ENCODE measurements around the gene OSER1. TPM values are rescaled to one million over a fixed set of nuclear protein-coding genes. Genes with fewer than 3 reads are reported as not detected.

OSER1 gene
- total and polyA plus RNA-seq, 8 donors: 7.8 to 87.5 (median 31.7) TPM

DNA sequence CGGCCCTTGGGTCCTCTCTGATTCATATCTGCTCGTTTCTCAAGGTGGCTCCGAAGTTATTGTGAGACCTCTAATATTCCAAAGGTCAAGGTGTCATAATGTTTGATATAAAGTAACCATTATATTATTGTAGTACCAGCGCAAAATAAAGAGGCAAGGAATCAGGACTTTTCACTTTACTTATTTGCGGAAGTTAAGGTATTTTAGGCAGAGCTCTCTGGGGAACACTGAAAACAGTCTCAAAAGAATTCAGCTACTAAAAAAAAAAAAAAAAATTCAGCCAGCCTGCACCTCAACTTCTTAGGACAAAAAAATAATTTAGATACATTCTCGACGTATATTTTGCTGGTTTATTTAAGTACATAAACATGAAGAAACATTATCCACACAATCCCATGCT is 2.4 kb downstream of the OSER1 start:
- Histone ChIP-seq H3K4me3 (peak overlapping the region in 3 of 4 donors; percentile 85 to 95 (median 88)), H3K27ac (peak overlapping the region in 3 of 5 donors; percentile 38 to 99 (median 97)), H3K27me3 (no peaks in the 10 kb centered on the region), H3K4me1 (peaks cover 40 to 81% (median 70%) of the 10 kb centered on the region in 4 donors), H3K36me3 (peaks cover 0 to 25% (median 22%) of the 10 kb centered on the region in 4 donors), H3K9me3 (no peaks in the 10 kb centered on the region)
- no peak for DNase-seq
- intact Hi-C loops (cut with DNase I; ENCODE audit: low total_unique reads): no loop called here
- WGBS, 5 donors: 28 to 42% (median 36%) methylated on average over 7 of the region's 7 CpGs
- TF ChIP-seq EP300 (IDR thresholded peaks at IDR 0.05): no peak
- TF ChIP-seq POLR2A (IDR thresholded peaks at IDR 0.05): no peak
- no peak for TF ChIP-seq CTCF (IDR thresholded peaks at IDR 0.05)
- no peak for TF ChIP-seq POLR2AphosphoS5 (IDR thresholded peaks at IDR 0.05)

- no peak for DNase-seq
- no peaks in the 10 kb centered on the region for H3K27me3 ChIP-seq
- 30 to 49% (median 37%) methylated on average over 3 of the region's 3 CpGs for WGBS, 5 donors
- intact Hi-C loops (cut with DNase I; ENCODE audit: low total_unique reads): no loop called here
- H3K9me3 ChIP-seq: no peaks in the 10 kb centered on the region
- peak overlapping the region in 3 of 5 donors; percentile 32 to 99 (median 97) for H3K27ac ChIP-seq
- peaks cover 4 to 32% (median 29%) of the 10 kb centered on the region in 4 donors for H3K36me3 ChIP-seq
- no peak for TF ChIP-seq EP300 (IDR thresholded peaks at IDR 0.05)
- TF ChIP-seq CTCF (IDR thresholded peaks at IDR 0.05): no peak
- TF ChIP-seq POLR2A (IDR thresholded peaks at IDR 0.05): no peak
- TF ChIP-seq POLR2AphosphoS5 (IDR thresholded peaks at IDR 0.05): no peak
- H3K4me1 ChIP-seq: peaks cover 40 to 86% (median 71%) of the 10 kb centered on the region in 4 donors
- H3K4me3 ChIP-seq: peak overlapping the region in 1 of 4 donors; percentile 95
These were observed 3.3 kb downstream of the OSER1 start for GRCh38 chr20:44207126-44207723.

DNA sequence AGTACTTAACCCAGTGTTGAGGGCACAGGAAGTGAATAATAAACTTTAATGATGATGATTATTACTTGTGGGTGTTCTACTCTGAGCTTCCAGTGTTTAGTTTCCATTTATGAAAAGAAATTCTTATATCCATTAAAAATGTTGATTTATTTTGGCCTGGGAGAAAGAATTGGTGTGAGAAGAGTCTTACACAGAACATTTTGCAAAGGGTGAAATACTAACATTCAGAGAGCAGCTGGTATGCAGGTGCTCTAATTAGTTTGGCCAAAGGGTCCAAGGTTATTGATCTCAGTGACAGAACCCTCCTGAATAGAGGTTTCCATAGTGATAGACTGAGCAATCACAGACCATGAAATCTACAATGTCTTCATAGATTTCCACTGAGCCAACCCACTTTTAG is 4.4 kb downstream of the OSER1 start:
- TF ChIP-seq EP300 (IDR thresholded peaks at IDR 0.05) (no peak), CTCF (IDR thresholded peaks at IDR 0.05) (no peak), POLR2A (IDR thresholded peaks at IDR 0.05) (no peak), POLR2AphosphoS5 (IDR thresholded peaks at IDR 0.05) (no peak)
- no peak overlapping the region for H3K4me3 ChIP-seq
- peak overlapping the region in 2 of 5 donors; percentile 74 to 82 for H3K27ac ChIP-seq
- DNase-seq: no peak
- H3K9me3 ChIP-seq: no peaks in the 10 kb centered on the region
- H3K27me3 ChIP-seq: no peaks in the 10 kb centered on the region
- intact Hi-C loops (cut with DNase I; ENCODE audit: low total_unique reads): no loop called here
- H3K36me3 ChIP-seq: peaks cover 14 to 43% (median 40%) of the 10 kb centered on the region in 4 donors
- H3K4me1 ChIP-seq: peaks cover 31 to 84% (median 65%) of the 10 kb centered on the region in 4 donors

GRCh38 chr20:44204832-44205215 is 5.7 kb downstream of the OSER1 start:
- TF ChIP-seq POLR2A (IDR thresholded peaks at IDR 0.05): no peak
- Histone ChIP-seq H3K27ac (peak overlapping the region in 4 of 5 donors; percentile 66 to 82 (median 73)), H3K4me1 (peaks cover 31 to 96% (median 69%) of the 10 kb centered on the region in 4 donors), H3K9me3 (no peaks in the 10 kb centered on the region), H3K4me3 (no peak overlapping the region), H3K36me3 (peaks cover 25 to 57% (median 53%) of the 10 kb centered on the region in 4 donors), H3K27me3 (no peaks in the 10 kb centered on the region)
- intact Hi-C loops (cut with DNase I; ENCODE audit: low total_unique reads): no loop called here
- WGBS, 5 donors: 87 to 91% (median 87%) methylated on average over 10 of the region's 10 CpGs
- DNase-seq: no peak

Measured in stomach (tissue), 9 donors.